Effector memory CD4-positive, alpha-beta T cell (primary cell): ENCODE results near the gene CCNL2.
A peak's percentile ranks its signal among the peaks of the same experiment; 100 is the strongest.

Source experiments
- DNase-seq, 3 donors: peaks; one replicate each; pipeline ENCODE4 v3.0.0-alpha.2; 2020
- H3K27ac ChIP-seq: 2 replicates; pipeline ENCODE4 v1.7.0; 2013; ENCODE audit warnings: mild to moderate bottlenecking, low read length, moderate library complexity; ENCODE audit not compliant: insufficient read depth, poor library complexity, severe bottlenecking
- H3K27me3 ChIP-seq: replicated peaks from 2 replicates; pipeline ENCODE4 v1.7.0; 2013; ENCODE audit warnings: mild to moderate bottlenecking, low read length; ENCODE audit not compliant: insufficient read depth, control insufficient read depth, poor library complexity, severe bottlenecking
- H3K36me3 ChIP-seq: 2 replicates; pipeline ENCODE4 v1.7.0; 2013; ENCODE audit warnings: mild to moderate bottlenecking, low read length, moderate library complexity; ENCODE audit not compliant: control insufficient read depth, insufficient read depth
- H3K4me1 ChIP-seq: 2 replicates; pipeline ENCODE4 v1.7.0; 2013; ENCODE audit warnings: low read length, mild to moderate bottlenecking; ENCODE audit not compliant: control insufficient read depth, insufficient read depth, poor library complexity, severe bottlenecking
- H3K4me3 ChIP-seq: 2 replicates; pipeline ENCODE4 v1.7.0; 2013; ENCODE audit warnings: low read length, low read depth, mild to moderate bottlenecking; ENCODE audit not compliant: insufficient read depth, poor library complexity, severe bottlenecking
- H3K9me3 ChIP-seq: 2 replicates; pipeline ENCODE4 v1.7.0; 2013; ENCODE audit warnings: mild to moderate bottlenecking, low read length, moderate library complexity; ENCODE audit not compliant: control insufficient read depth

CCNL2 gene

DNA sequence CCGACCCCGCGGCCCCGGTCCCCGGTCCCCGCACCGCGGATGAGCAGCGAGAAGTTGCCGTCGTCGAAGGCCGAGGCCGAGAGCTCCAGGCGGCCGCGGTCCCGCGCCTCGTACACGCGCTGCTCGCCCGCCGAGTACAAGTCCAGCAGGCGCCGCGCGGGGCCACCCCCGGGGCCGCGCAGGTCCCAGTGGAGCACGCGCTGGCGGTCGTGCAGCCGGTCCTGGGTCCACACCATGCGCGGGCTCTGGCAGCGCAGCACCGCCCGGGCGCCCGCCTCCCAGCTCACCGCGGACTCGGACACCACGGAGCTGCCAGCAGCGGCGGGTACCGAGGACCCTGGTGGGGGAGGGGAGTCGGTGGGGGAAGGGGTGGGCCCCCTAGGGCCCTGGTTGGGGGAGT, 43.7 kb downstream of the CCNL2 start:
- DNase-seq: no peak
- H3K27me3 ChIP-seq: peaks cover 32% of the 10 kb centered on the region
- H3K36me3 ChIP-seq: no peaks in the 10 kb centered on the region
- no peak overlapping the region for H3K27ac ChIP-seq
- H3K4me1 ChIP-seq: peaks cover 26% of the 10 kb centered on the region
- H3K9me3 ChIP-seq: no peaks in the 10 kb centered on the region
- H3K4me3 ChIP-seq: no peak overlapping the region

DNA sequence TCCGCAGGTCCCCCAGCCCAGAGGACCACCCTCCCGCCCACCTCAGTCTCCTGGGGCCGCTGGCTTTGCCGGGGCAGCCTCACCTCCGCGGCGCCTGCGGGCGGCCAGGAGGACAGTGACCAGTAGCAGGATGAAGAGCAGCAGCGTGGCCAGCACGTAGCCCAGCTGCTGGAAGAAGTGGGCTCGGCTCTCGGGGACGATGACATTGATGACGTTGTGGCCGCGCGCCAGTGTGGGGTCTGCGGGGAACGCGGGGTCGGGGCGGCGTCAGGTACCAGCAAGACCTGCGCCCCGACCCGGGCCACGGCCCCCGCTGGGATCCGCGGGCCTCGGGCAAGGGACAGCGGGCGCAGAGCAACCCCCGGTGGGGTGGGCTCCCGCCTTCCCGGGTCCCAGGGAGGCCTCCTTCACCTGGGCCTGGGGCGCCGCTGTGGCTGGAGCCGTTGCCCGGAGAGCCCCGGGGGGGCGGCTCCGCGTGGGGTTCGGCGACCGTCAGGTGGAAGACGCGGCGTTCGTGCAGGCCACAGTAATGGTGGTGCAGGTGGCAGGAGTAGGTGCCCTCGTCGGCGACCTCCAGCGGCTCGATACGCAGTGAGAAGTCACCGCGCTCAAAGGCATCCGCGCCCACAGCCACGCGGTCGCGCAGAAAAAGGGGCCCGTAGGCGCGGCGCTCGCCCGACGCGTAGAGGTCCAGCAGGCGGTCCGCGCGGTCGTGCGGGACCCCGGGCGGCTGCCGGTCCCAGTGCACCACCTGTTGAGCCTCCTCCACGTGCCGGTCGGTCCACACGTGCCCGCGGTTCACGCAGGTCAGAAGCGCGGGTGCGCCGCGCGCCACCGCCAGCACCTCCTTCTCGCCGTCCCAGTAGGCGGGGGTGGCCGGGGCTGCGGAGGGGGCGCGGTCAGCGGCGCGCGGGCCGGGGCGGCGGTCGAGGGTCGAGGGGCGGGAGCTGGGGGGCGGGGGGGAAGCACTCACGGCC, 44.6 kb downstream of the CCNL2 start:
- Histone ChIP-seq H3K9me3 (no peaks in the 10 kb centered on the region), H3K27ac (no peak overlapping the region), H3K4me3 (peak overlapping the region; percentile 8), H3K4me1 (peaks cover 28% of the 10 kb centered on the region), H3K27me3 (peaks cover 32% of the 10 kb centered on the region), H3K36me3 (no peaks in the 10 kb centered on the region)
- DNase-seq: no peak

- H3K27me3 ChIP-seq: peaks cover 32% of the 10 kb centered on the region
- H3K4me1 ChIP-seq: peaks cover 24% of the 10 kb centered on the region
- H3K9me3 ChIP-seq: no peaks in the 10 kb centered on the region
These were observed 45.6 kb downstream of the CCNL2 start for GRCh38 chr1:1353389-1354151.

GRCh38 chr1:1352786-1353388, 46.2 kb downstream of the CCNL2 start:
- Histone ChIP-seq H3K4me3 (no peak overlapping the region), H3K36me3 (no peaks in the 10 kb centered on the region), H3K4me1 (peaks cover 26% of the 10 kb centered on the region), H3K27me3 (peaks cover 32% of the 10 kb centered on the region), H3K27ac (no peak overlapping the region), H3K9me3 (no peaks in the 10 kb centered on the region)
- no peak for DNase-seq

More at GRCh38 chr1:1353389-1354151, 45.6 kb downstream of the CCNL2 start:
- DNase-seq: no peak
- no peak overlapping the region for H3K27ac ChIP-seq
- H3K36me3 ChIP-seq: no peaks in the 10 kb centered on the region
- no peak overlapping the region for H3K4me3 ChIP-seq

DNA sequence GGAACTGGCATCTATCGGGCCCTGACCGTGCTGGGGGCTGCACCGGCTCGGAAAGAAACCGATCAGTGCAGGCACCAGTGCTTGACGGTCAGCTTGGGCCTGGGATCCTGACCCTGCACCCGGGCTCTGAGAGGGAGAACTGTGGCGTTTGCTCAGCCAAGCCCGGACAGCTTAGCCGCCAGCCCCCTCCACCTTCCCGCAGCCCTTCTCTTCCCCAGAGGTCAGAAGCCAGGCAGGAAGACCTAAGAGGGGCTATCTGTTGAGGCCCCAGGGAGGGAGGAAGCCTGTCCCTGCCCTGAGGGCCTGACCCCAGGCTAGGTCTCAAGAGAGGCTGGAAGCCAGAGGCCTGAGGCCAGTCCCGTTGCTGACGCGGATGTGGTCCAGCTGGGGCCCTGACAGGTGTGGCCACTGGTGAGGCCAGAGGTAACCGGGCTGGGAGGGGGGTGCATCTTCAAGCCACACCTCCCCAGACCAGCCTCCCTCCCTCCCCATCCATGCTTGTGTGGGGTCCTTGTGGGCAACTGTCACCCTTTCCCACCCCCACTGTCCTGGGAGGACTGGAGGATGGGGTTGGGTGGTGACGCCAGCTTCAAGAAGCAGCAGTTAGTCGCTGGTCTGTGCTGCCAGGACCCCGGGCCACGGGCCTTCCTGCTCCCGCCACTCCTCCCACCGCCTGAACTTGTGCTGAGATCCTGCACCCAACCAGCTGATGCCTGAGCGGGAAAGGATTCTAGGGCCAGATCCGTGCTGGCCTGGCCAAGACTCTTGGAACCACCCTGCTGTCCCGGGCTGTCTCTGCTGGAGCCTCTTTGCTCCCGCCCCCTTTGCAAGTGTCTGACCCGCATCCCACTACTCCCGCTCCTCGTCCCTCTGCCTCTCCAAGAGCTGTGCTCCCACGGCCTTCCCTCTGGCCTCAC, 47.4 kb downstream of the CCNL2 start:
- no peaks in the 10 kb centered on the region for H3K9me3 ChIP-seq
- no peaks in the 10 kb centered on the region for H3K36me3 ChIP-seq
- peaks cover 35% of the 10 kb centered on the region for H3K4me1 ChIP-seq
- peaks cover 32% of the 10 kb centered on the region for H3K27me3 ChIP-seq
- no peak overlapping the region for H3K4me3 ChIP-seq
- DNase-seq: no peak
- no peak overlapping the region for H3K27ac ChIP-seq

GRCh38 chr1:1349256-1350012, 49.7 kb downstream of the CCNL2 start, which contains the start of gene DVL1:
Gene DVL1, minus strand, starts transcription at chr1:1349418. Its CDS starts 353 bp downstream, at chr1:1349065.
- Histone ChIP-seq H3K27ac (peak within 1 kb of the TSS; percentile 70), H3K9me3 (no peaks in the 10 kb centered on the region), H3K36me3 (no peaks in the 10 kb centered on the region), H3K27me3 (peaks cover 21% of the 10 kb centered on the region), H3K4me1 (peaks cover 28% of the 10 kb centered on the region), H3K4me3 (peak within 1 kb of the TSS; percentile 60)
- DNase-seq: peak; percentile 48 to 66 (median 64)

GRCh38 chr1:1348420-1349255, 50.5 kb downstream of the CCNL2 start:
- Histone ChIP-seq H3K27me3 (peaks cover 13% of the 10 kb centered on the region), H3K27ac (no peak overlapping the region), H3K4me1 (peaks cover 20% of the 10 kb centered on the region), H3K36me3 (no peaks in the 10 kb centered on the region), H3K9me3 (no peaks in the 10 kb centered on the region), H3K4me3 (peak overlapping the region; percentile 52)
- no peak for DNase-seq

DNA sequence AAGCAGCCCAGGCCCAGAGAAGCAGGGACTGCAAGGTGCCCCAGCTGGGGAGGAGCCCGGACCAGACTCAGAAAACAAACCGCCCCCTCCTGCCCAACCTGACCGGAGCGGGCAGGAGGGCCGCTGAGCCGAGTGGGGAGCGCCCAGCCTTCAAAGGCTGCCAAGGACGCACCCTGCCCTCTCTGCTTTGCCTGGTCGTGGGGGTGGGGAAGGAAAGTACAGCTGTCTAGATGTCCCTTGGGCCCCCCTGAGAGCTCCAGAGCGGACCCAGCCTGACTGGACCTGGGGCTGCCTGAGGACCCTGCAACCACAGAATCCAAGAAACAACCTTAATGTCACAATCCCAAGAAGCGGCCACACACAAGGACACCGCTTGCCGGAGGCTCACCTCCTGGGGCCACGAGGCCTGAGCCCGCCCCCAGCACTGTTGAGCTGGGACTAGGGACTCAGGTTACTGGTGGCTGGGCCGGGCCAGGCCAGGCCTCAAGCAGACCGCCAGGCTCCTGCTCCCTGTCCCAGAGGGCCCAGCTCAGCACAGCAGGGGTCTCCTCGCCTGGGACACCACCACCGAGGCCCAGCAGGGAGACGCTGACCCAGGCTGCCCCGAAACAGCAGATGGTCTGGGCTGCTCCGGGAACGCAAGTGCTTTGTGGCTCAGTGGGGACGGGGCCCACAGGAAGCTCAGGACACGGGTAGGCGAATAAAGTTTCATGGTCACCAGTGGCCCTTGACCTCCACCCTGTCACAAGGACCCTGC, 51.3 kb downstream of the CCNL2 start:
- Histone ChIP-seq H3K27ac (no peak overlapping the region), H3K9me3 (no peaks in the 10 kb centered on the region), H3K27me3 (peaks cover 5% of the 10 kb centered on the region), H3K4me3 (peak overlapping the region; percentile 52), H3K36me3 (no peaks in the 10 kb centered on the region), H3K4me1 (peaks cover 18% of the 10 kb centered on the region)
- DNase-seq: no peak
